HCT116 (cell line): ENCODE measurements around the gene LRRC8B. TPM values are rescaled to one million over a fixed set of nuclear protein-coding genes. Genes with fewer than 3 reads are reported as not detected.

ENCODE experiments used
- ATAC-seq: fragments of 200-7000 bp; cut with Tn5 transposase; 2 replicates; pipeline ENCODE4 v1.9.1; 2020; ENCODE audit warnings: mild to moderate bottlenecking, moderate library complexity
- BruUV-seq: library from RNA; stranded (reverse); fragments of 400-500 nt; replicated peaks from 2 replicates; lab custom pipeline; 2021; lab: Mats Ljungman, UMichigan
- CTCF ChIA-PET: fragments of 300-600 bp; sonication (Branson Sonifier 250); formaldehyde crosslinking; loops from one replicate; lab custom pipeline; 2021; ENCODE audit warnings: antibody characterized with exemption; lab: Charles Lee
- POLR2A ChIA-PET: fragments of 300-600, 350-600 bp; sonication (Branson Sonifier 250); formaldehyde crosslinking; loops from one replicate; lab custom pipeline; 2021; ENCODE audit warnings: antibody characterized with exemption; lab: Charles Lee
- RAD21 ChIA-PET, 2 experiments: fragments of 300-600 bp; sonication (Branson Sonifier 250); formaldehyde crosslinking; loops; one replicate each; lab custom pipeline; 2023; ENCODE audit warnings: low total read pairs in 2 of 2; ENCODE audit not compliant: uncharacterized antibody in 2 of 2, unreplicated experiment in 2 of 2, low non-redundant PET in 1 of 2; lab: Charles Lee
- DNase-seq: peaks from one replicate; pipeline ENCODE4 v3.0.0-alpha.2; 2010; ENCODE audit warnings: low read depth, low spot score
- H2AFZ ChIP-seq: fragments of 200-600 bp; shearing (Covaris generic), sonication (generic); 2 replicates; pipeline ENCODE4 v1.6.1; 2017; ENCODE audit warnings: low read depth, mixed run types, mixed read lengths, antibody characterized with exemption, low read length; ENCODE audit not compliant: poor library complexity, severe bottlenecking
- H3K27ac ChIP-seq: 2 replicates; pipeline ENCODE4 v1.5.1; 2012; ENCODE audit warnings: low read depth, low read length
- H3K27me3 ChIP-seq: fragments of 200-600 bp; sonication (generic); 2 replicates; pipeline ENCODE4 v1.6.1; 2016; ENCODE audit warnings: mixed run types, low read length, mixed read lengths; ENCODE audit not compliant: insufficient read depth
- H3K36me3 ChIP-seq, 2 experiments: fragments of 200-500 bp in 1 of 2; fragments of 200-600 bp in 1 of 2; sonication (Bioruptor generic) in 1 of 2; sonication (generic) in 1 of 2; 2 replicates each; pipeline versions ENCODE4 v1.5.1 to v1.6.1; 2014 to 2016; ENCODE audit warnings: low read length in 2 of 2, inconsistent platforms in 1 of 2, mixed read lengths in 1 of 2, mixed run types in 1 of 2; ENCODE audit not compliant: insufficient read depth in 2 of 2, control insufficient read depth in 1 of 2
- H3K4me1 ChIP-seq, 2 experiments: fragments of 200-600 bp in 1 of 2; sonication (generic) in 1 of 2; 2 replicates each; pipeline versions ENCODE4 v1.5.1 to v1.6.1; 2012 to 2017; ENCODE audit warnings: low read length in 2 of 2, inconsistent platforms in 1 of 2, mild to moderate bottlenecking in 1 of 2, mixed read lengths in 1 of 2, mixed run types in 1 of 2, moderate library complexity in 1 of 2; ENCODE audit not compliant: insufficient read depth in 2 of 2, control insufficient read depth in 1 of 2
- H3K4me2 ChIP-seq: fragments of 200-600 bp; sonication (generic); 2 replicates; pipeline ENCODE4 v1.6.1; 2017; ENCODE audit warnings: mixed run types, low read length, mixed read lengths
- H3K4me3 ChIP-seq, 2 experiments: fragments of 200-600 bp in 1 of 2; sonication (generic) in 1 of 2; replicated peaks in 1 of 2; 2 replicates each; pipeline ENCODE4 v1.5.1; 2011 to 2016; ENCODE audit warnings: low read length in 2 of 2, control low read depth in 1 of 2, low read depth in 1 of 2, mild to moderate bottlenecking in 1 of 2, mixed read lengths in 1 of 2, mixed run types in 1 of 2
- H3K79me2 ChIP-seq: fragments of 200-600 bp; sonication (generic); 2 replicates; pipeline ENCODE4 v1.6.1; 2017; ENCODE audit warnings: mild to moderate bottlenecking, mixed run types, low read length, moderate library complexity, mixed read lengths; ENCODE audit not compliant: insufficient read depth
- H3K9ac ChIP-seq: fragments of 200-600 bp; sonication (generic); 2 replicates; pipeline ENCODE4 v1.6.1; 2016; ENCODE audit warnings: low read length, mixed read lengths
- H3K9me2 ChIP-seq: fragments of 200-600 bp; sonication (generic), shearing (Covaris generic); 2 replicates; pipeline ENCODE4 v1.6.1; 2017; ENCODE audit warnings: mixed run types, mild to moderate bottlenecking, moderate library complexity; ENCODE audit not compliant: insufficient read depth
- H3K9me3 ChIP-seq, 2 experiments: fragments of 200-500 bp in 1 of 2; fragments of 200-600 bp in 1 of 2; sonication (Bioruptor generic) in 1 of 2; sonication (generic) in 1 of 2; 2 replicates each; pipeline ENCODE4 v1.6.1; 2014 to 2017; ENCODE audit warnings: low read length in 2 of 2, mixed read lengths in 2 of 2, inconsistent platforms in 1 of 2, low read depth in 1 of 2, mild to moderate bottlenecking in 1 of 2, mixed run types in 1 of 2, moderate library complexity in 1 of 2; ENCODE audit not compliant: control insufficient read depth in 1 of 2, insufficient read depth in 1 of 2
- H4K20me1 ChIP-seq: fragments of 200-600 bp; sonication (generic), shearing (Covaris generic); 2 replicates; pipeline ENCODE4 v1.6.1; 2017; ENCODE audit warnings: mixed run types, mild to moderate bottlenecking, moderate library complexity; ENCODE audit not compliant: insufficient read depth
- CEBPB ChIP-seq: IDR thresholded peaks from 2 replicates; pipeline ENCODE4 v1.6.1; 2012; ENCODE audit warnings: low read depth
- FOSL1 ChIP-seq: IDR thresholded peaks from 2 replicates; pipeline ENCODE4 v1.6.1; 2012; ENCODE audit warnings: low read depth
- JUND ChIP-seq: IDR thresholded peaks from 2 replicates; pipeline ENCODE4 v1.6.1; 2012
- POLR2A ChIP-seq: IDR thresholded peaks from 2 replicates; pipeline ENCODE4 v1.7.0; 2011; ENCODE audit warnings: borderline replicate concordance; ENCODE audit not compliant: insufficient read depth, insufficient read length; ENCODE audit errors: extremely low read depth
- POLR2AphosphoS5 ChIP-seq: IDR thresholded peaks from 2 replicates; pipeline ENCODE4 v1.6.1; 2011; ENCODE audit warnings: mild to moderate bottlenecking, low read depth, low read length, moderate library complexity
- RAD21 ChIP-seq: IDR thresholded peaks from 2 replicates; pipeline ENCODE4 v1.6.1; 2012; ENCODE audit warnings: low read depth, mild to moderate bottlenecking
- SRF ChIP-seq: IDR thresholded peaks from 2 replicates; pipeline ENCODE4 v1.6.1; 2012; ENCODE audit warnings: low read depth
- YY1 ChIP-seq: IDR thresholded peaks from 2 replicates; pipeline ENCODE4 v1.6.1; 2011; ENCODE audit warnings: low read length, low read depth, moderate library complexity, mild to moderate bottlenecking; ENCODE audit not compliant: insufficient replicate concordance; ENCODE audit errors: extremely low read depth
- intact Hi-C: fragments of 100-400 bp; cut with micrococcal nuclease; formaldehyde crosslinking; loops from 2 replicates; pipeline ENCODE4 v1.10.0; 2022
- total RNA-seq: library from RNA; stranded (reverse); gene quantifications from one replicate; pipeline ENCODE4 v1.2.1, GENCODE V29; 2021; ENCODE audit not compliant: unreplicated experiment
- TF ChIP-seq, protein P1 (sequence below): IDR thresholded peaks from 2 replicates; pipeline ENCODE4 v1.6.1; 2012
- TF ChIP-seq, protein P2 (sequence below): IDR thresholded peaks from 2 replicates; pipeline ENCODE4 v1.6.1; 2012; ENCODE audit warnings: low read depth
- TF ChIP-seq, protein P3 (sequence below): IDR thresholded peaks from 2 replicates; pipeline ENCODE4 v1.6.1; 2011; ENCODE audit warnings: mild to moderate bottlenecking, low read length, moderate library complexity; ENCODE audit not compliant: insufficient replicate concordance; ENCODE audit errors: extremely low read depth

LRRC8B gene
- total RNA-seq, 1 experiment from 2014 or later: 17.9 TPM

DNA sequence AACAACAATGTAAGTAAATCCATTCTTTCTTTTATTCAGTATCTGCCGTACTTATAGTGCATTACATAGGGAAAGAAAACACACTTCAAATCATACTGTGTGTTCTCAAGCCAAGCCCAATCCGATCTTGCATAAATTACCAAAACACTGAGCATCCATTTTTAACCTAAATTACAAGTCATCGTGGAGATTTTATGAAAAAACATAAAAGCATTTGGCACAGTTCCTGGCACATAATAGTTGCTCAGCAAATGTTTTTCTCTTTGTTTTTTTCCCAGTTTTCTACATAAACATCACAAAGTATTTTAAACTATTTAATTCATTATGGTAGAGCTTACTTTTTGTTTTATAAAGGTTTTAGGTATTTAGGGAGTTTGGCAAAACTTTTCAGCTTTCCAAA lies 60.2 kb downstream of the LRRC8B start:
- H4K20me1 ChIP-seq: no peaks in the 10 kb centered on the region
- DNase-seq (no peak), ATAC-seq (no peak)
- CTCF ChIA-PET: no interaction called here
- no peak overlapping the region for H3K4me3 ChIP-seq
- no TSS peak for BruUV-seq
- intact Hi-C loops: no loop called here
- H3K9me3 ChIP-seq: no peaks in the 10 kb centered on the region
- H2AFZ ChIP-seq: no peak overlapping the region
- TF ChIP-seq, protein P1, sequence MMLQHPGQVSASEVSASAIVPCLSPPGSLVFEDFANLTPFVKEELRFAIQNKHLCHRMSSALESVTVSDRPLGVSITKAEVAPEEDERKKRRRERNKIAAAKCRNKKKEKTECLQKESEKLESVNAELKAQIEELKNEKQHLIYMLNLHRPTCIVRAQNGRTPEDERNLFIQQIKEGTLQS: no peak
- TF ChIP-seq YY1 (no peak), CEBPB (no peak), FOSL1 (no peak), POLR2A (no peak), JUND (no peak), RAD21 (no peak), POLR2AphosphoS5 (no peak), SRF (no peak)
- TF ChIP-seq, protein P2, sequence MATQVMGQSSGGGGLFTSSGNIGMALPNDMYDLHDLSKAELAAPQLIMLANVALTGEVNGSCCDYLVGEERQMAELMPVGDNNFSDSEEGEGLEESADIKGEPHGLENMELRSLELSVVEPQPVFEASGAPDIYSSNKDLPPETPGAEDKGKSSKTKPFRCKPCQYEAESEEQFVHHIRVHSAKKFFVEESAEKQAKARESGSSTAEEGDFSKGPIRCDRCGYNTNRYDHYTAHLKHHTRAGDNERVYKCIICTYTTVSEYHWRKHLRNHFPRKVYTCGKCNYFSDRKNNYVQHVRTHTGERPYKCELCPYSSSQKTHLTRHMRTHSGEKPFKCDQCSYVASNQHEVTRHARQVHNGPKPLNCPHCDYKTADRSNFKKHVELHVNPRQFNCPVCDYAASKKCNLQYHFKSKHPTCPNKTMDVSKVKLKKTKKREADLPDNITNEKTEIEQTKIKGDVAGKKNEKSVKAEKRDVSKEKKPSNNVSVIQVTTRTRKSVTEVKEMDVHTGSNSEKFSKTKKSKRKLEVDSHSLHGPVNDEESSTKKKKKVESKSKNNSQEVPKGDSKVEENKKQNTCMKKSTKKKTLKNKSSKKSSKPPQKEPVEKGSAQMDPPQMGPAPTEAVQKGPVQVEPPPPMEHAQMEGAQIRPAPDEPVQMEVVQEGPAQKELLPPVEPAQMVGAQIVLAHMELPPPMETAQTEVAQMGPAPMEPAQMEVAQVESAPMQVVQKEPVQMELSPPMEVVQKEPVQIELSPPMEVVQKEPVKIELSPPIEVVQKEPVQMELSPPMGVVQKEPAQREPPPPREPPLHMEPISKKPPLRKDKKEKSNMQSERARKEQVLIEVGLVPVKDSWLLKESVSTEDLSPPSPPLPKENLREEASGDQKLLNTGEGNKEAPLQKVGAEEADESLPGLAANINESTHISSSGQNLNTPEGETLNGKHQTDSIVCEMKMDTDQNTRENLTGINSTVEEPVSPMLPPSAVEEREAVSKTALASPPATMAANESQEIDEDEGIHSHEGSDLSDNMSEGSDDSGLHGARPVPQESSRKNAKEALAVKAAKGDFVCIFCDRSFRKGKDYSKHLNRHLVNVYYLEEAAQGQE: no peak
- TF ChIP-seq, protein P3, sequence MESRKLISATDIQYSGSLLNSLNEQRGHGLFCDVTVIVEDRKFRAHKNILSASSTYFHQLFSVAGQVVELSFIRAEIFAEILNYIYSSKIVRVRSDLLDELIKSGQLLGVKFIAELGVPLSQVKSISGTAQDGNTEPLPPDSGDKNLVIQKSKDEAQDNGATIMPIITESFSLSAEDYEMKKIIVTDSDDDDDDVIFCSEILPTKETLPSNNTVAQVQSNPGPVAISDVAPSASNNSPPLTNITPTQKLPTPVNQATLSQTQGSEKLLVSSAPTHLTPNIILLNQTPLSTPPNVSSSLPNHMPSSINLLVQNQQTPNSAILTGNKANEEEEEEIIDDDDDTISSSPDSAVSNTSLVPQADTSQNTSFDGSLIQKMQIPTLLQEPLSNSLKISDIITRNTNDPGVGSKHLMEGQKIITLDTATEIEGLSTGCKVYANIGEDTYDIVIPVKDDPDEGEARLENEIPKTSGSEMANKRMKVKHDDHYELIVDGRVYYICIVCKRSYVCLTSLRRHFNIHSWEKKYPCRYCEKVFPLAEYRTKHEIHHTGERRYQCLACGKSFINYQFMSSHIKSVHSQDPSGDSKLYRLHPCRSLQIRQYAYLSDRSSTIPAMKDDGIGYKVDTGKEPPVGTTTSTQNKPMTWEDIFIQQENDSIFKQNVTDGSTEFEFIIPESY: no peak
- H3K27ac ChIP-seq: no peak overlapping the region
- H3K4me1 ChIP-seq: 0 out of 4 replicates have a peak, but pooled peaks cover 0 to 3% of the 10 kb centered on the region in 2 experiments
- RAD21 ChIA-PET: no interaction called here
- H3K79me2 ChIP-seq: no peaks in the 10 kb centered on the region; the same call in 1 of the 2 replicates
- H3K9me2 ChIP-seq: no peaks in the 10 kb centered on the region
- H3K36me3 ChIP-seq: peaks cover 9 to 19% of the 10 kb centered on the region in 2 experiments; a peak in 2 of 4 replicates
- POLR2A ChIA-PET: no interaction called here
- no peak overlapping the region for H3K9ac ChIP-seq
- no peaks in the 10 kb centered on the region for H3K27me3 ChIP-seq
- no peak overlapping the region for H3K4me2 ChIP-seq
